Activated naive CD4-positive, alpha-beta T cell treated with anti-CD3 and anti-CD28 coated beads, Interleukin-2, amount 10 ng/mL, durations not matched to agents 7 days and 5 days (primary cell): ENCODE results near the gene EFNA1.

Experiments used
- CTCF ChIA-PET: fragments of 350-600 bp; sonication (Branson Sonifier 250); formaldehyde crosslinking; loops from one replicate; lab custom pipeline; 2021; ENCODE audit warnings: antibody characterized with exemption; lab: Charles Lee
- DNase-seq: peaks from one replicate; pipeline ENCODE4 v3.0.0-alpha.2; 2020
- H3K27ac Mint-ChIP-seq: one replicate; pipeline ENCODE4 v1.8.0; 2021; ENCODE audit warnings: mild to moderate bottlenecking, moderate library complexity, mixed read lengths
- H3K27me3 Mint-ChIP-seq: one replicate; pipeline ENCODE4 v1.8.0; 2021; ENCODE audit warnings: mild to moderate bottlenecking, mixed read lengths
- H3K36me3 Mint-ChIP-seq: one replicate; pipeline ENCODE4 v1.8.0; 2021; ENCODE audit warnings: mixed read lengths
- H3K4me1 Mint-ChIP-seq: one replicate; pipeline ENCODE4 v1.8.0; 2021; ENCODE audit warnings: mixed read lengths
- H3K4me3 Mint-ChIP-seq: one replicate; pipeline ENCODE4 v1.8.0; 2021; ENCODE audit warnings: mild to moderate bottlenecking, moderate library complexity, mixed read lengths
- H3K9me3 Mint-ChIP-seq: one replicate; pipeline ENCODE4 v1.8.0; 2021; ENCODE audit warnings: mixed read lengths

Gene EFNA1

GRCh38 chr1:155182052-155182550 is 54.4 kb downstream of the EFNA1 start:
- Mint-ChIP-seq H3K4me1 (peaks cover 15% of the 10 kb centered on the region), H3K4me3 (no peak overlapping the region), H3K36me3 (peaks cover 36% of the 10 kb centered on the region), H3K27me3 (no peaks in the 10 kb centered on the region), H3K9me3 (no peaks in the 10 kb centered on the region), H3K27ac (peak overlapping the region; percentile 55)
- DNase-seq: peak; percentile 3
- CTCF ChIA-PET: no interaction called here

GRCh38 chr1:155183775-155184221 is 56.1 kb downstream of the EFNA1 start:
- Mint-ChIP-seq H3K27me3 (no peaks in the 10 kb centered on the region), H3K9me3 (no peaks in the 10 kb centered on the region), H3K4me3 (no peak overlapping the region), H3K27ac (no peak overlapping the region), H3K4me1 (peaks cover 14% of the 10 kb centered on the region), H3K36me3 (peaks cover 30% of the 10 kb centered on the region)
- CTCF ChIA-PET: interaction anchor here (0.6 to 1.5 kb wide), 2 partner anchors 10 to 1659 kb away, joined by 3 to 5 read pairs; no protein-coding TSS in a partner anchor
- no peak for DNase-seq

- DNase-seq: no peak
- no peak overlapping the region for H3K4me3 Mint-ChIP-seq
- peaks cover 9% of the 10 kb centered on the region for H3K4me1 Mint-ChIP-seq
- H3K27me3 Mint-ChIP-seq: no peaks in the 10 kb centered on the region
- H3K27ac Mint-ChIP-seq: no peak overlapping the region
- CTCF ChIA-PET: interaction anchor here (1.5 kb wide), 1 partner anchor 9 kb away, joined by 5 read pairs; no protein-coding TSS in a partner anchor
- H3K9me3 Mint-ChIP-seq: no peaks in the 10 kb centered on the region
- peaks cover 24% of the 10 kb centered on the region for H3K36me3 Mint-ChIP-seq
Measured at GRCh38 chr1:155184351-155184811, 56.7 kb downstream of the EFNA1 start.
